Measurements from ENCODE around the gene THEMIS. TPM values are rescaled to one million over a fixed set of nuclear protein-coding genes. Genes with fewer than 3 reads are reported as not detected.

Gene THEMIS
- polyA plus RNA-seq, 1 experiment: not detected

DNA sequence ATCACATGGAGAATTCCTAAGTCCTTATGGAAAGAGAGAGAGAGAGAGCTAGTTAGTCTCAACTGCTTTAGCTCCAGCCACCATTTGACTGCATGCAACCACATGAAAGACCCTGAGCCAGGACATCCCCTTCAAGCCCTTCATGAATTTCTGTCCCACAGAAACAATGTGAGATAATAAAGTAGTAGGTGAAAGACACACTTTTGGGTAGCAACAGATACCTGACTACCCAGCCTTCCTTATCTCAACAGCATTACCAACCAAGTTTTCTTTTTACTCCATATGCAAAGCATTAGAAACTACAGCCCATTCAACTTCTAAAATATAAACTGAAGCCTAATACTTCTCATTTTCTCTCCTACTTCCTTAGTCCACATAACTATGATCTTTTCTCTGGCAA, 23.2 kb upstream of the THEMIS start:
- Histone ChIP-seq H3K4me3 (ENCODE audit: low read depth, low read length) (no peak overlapping the region), H3K36me3 (ENCODE audit: control insufficient read depth, insufficient read depth, low read length) (no peaks in the 10 kb centered on the region), H3K27me3 (ENCODE audit: control insufficient read depth, insufficient read depth, low read length) (no peaks in the 10 kb centered on the region)
- no peak for DNase-seq (ENCODE audit: low read depth)
- ChIA-PET CTCF (interaction anchor here (1.2 kb wide), 1 partner anchor 11 kb away, joined by 3 read pairs; no protein-coding TSS in a partner anchor), POLR2A (no interaction called here)
- TF ChIP-seq, protein P1, sequence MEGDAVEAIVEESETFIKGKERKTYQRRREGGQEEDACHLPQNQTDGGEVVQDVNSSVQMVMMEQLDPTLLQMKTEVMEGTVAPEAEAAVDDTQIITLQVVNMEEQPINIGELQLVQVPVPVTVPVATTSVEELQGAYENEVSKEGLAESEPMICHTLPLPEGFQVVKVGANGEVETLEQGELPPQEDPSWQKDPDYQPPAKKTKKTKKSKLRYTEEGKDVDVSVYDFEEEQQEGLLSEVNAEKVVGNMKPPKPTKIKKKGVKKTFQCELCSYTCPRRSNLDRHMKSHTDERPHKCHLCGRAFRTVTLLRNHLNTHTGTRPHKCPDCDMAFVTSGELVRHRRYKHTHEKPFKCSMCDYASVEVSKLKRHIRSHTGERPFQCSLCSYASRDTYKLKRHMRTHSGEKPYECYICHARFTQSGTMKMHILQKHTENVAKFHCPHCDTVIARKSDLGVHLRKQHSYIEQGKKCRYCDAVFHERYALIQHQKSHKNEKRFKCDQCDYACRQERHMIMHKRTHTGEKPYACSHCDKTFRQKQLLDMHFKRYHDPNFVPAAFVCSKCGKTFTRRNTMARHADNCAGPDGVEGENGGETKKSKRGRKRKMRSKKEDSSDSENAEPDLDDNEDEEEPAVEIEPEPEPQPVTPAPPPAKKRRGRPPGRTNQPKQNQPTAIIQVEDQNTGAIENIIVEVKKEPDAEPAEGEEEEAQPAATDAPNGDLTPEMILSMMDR (IDR thresholded peaks at IDR 0.05; ENCODE audit: insufficient read depth, low read depth, low read length): no peak

DNA sequence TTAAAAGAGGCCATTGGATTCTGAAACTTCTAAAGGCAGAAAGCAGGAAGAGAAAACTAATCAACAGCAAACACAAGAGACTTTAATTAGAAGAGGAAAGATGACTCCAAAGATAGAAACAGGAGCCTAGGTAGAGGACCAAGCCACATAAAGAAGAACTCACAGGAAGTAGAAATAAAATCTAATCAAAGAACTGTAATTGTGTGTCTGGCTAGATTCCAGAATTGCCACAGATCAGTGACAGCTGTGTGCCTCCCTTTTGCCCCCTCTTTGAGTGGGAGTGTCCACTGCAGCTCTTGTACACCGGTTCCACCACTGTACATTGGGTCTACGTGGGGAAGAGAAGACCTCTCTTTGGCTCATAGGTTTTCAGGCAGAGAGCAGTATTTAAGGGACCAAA, 22.3 kb upstream of the THEMIS start:
- POLR2A ChIA-PET: no interaction called here
- Histone ChIP-seq H3K4me3 (ENCODE audit: low read depth, low read length) (no peak overlapping the region), H3K36me3 (ENCODE audit: control insufficient read depth, insufficient read depth, low read length) (no peaks in the 10 kb centered on the region), H3K27me3 (ENCODE audit: control insufficient read depth, insufficient read depth, low read length) (no peaks in the 10 kb centered on the region)
- TF ChIP-seq, protein P1 (IDR thresholded peaks at IDR 0.05; ENCODE audit: insufficient read depth, low read depth, low read length): no peak
- CTCF ChIA-PET: no interaction called here
- no peak for DNase-seq (ENCODE audit: low read depth)

DNA sequence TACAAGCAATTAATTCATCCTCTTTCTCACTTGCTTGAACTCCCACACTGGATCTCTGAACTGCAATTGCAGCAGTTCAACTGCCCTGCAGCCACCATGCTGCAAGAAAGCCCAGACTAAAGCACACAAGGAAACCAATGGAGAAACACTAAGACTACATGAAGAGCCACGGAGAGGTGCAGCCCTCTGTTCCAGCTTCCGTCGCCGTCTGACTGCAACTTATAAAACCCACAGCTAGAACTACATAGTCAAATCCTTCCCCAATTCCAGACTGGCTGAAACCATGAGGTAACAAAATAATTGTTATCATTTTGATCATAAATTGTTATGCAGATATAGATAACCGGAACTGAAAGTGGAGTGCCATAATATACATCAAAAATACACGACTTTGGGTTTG, 21.1 kb upstream of the THEMIS start:
- ChIA-PET POLR2A (no interaction called here), CTCF (no interaction called here)
- Histone ChIP-seq H3K27me3 (ENCODE audit: control insufficient read depth, insufficient read depth, low read length) (no peaks in the 10 kb centered on the region), H3K4me3 (ENCODE audit: low read depth, low read length) (no peak overlapping the region), H3K36me3 (ENCODE audit: control insufficient read depth, insufficient read depth, low read length) (no peaks in the 10 kb centered on the region)
- no peak for DNase-seq (ENCODE audit: low read depth)
- TF ChIP-seq, protein P1 (IDR thresholded peaks at IDR 0.05; ENCODE audit: insufficient read depth, low read depth, low read length): no peak

DNA sequence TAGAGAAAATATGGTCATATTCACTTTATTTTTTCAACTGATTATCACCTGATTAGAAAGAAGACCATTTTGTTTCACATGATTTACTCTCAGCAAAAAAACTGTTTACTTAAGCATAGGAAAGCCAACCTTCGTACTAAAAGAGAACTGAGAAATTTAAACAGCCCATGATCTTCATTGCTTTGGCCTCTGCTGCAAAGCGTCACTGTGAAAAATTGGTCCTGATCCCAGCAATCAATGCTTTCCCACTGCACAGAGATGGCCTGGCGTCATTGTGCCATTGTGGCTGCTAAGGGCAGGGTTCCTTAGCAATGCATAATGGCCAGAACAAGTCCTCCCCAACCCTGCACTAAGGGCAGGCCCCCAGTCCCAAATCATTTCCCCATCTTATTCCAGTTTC, 19.9 kb upstream of the THEMIS start:
- H3K4me3 ChIP-seq (ENCODE audit: low read depth, low read length): no peak overlapping the region
- CTCF ChIA-PET: no interaction called here
- POLR2A ChIA-PET: no interaction called here
- no peaks in the 10 kb centered on the region for H3K36me3 ChIP-seq (ENCODE audit: control insufficient read depth, insufficient read depth, low read length)
- no peaks in the 10 kb centered on the region for H3K27me3 ChIP-seq (ENCODE audit: control insufficient read depth, insufficient read depth, low read length)
- TF ChIP-seq, protein P1 (IDR thresholded peaks at IDR 0.05; ENCODE audit: insufficient read depth, low read depth, low read length): no peak
- DNase-seq (ENCODE audit: low read depth): no peak

- no peak for DNase-seq (ENCODE audit: low read depth)
- POLR2A ChIA-PET: interaction anchor here (0.6 kb wide), 1 partner anchor 601 kb away, joined by 4 read pairs; no protein-coding TSS in a partner anchor
- Histone ChIP-seq H3K4me3 (ENCODE audit: low read depth, low read length) (no peak overlapping the region), H3K27me3 (ENCODE audit: control insufficient read depth, insufficient read depth, low read length) (no peaks in the 10 kb centered on the region), H3K36me3 (ENCODE audit: control insufficient read depth, insufficient read depth, low read length) (no peaks in the 10 kb centered on the region)
- TF ChIP-seq, protein P1 (IDR thresholded peaks at IDR 0.05; ENCODE audit: insufficient read depth, low read depth, low read length): no peak
- CTCF ChIA-PET: no interaction called here
Observed at GRCh38 chr6:127918506-127919427, 17.9 kb upstream of the THEMIS start.

Measured in BJ (cell line).